Spleen (tissue), 7 donors: Measurements from ENCODE around the gene CNNM1.

Experiments used
- CTCF ChIP-seq, 11 experiments: fragments of 200-600 bp in 7 of 11; fragments of 450-650 bp in 4 of 11; sonication (generic) in 4 of 11; IDR thresholded peaks in 8 of 11; conservative IDR thresholded peaks in 3 of 11; 1 replicate in 7 of 11; 2 replicates in 4 of 11; pipeline versions ENCODE4 v1.4.0 to v1.8.0; 2016 to 2021; ENCODE audit warnings: antibody characterized with exemption in 11 of 11, inconsistent platforms in 4 of 11, mild to moderate bottlenecking in 1 of 11
- POLR2AphosphoS5 ChIP-seq, 3 donors: sonication (generic); formaldehyde crosslinking; IDR thresholded peaks; one replicate each; pipeline ENCODE4 v1.5.1; 2017; ENCODE audit warnings: antibody characterized with exemption in 3 of 3
- donor health status: DM: no; HTN: no; CAD: no; lungs with moderate emphysema.
- donor health status: DM: no; HTN: no; CAD: no.
- donor health status: DM: no; HTN: no; CAD: no.

- TF ChIP-seq POLR2AphosphoS5 (IDR thresholded peaks at IDR 0.05), result no peak
- no peak for TF ChIP-seq CTCF (IDR thresholded peaks at IDR 0.05 in 8 of 11, conservative IDR thresholded peaks at IDR 0.05 in 3 of 11)
These were observed 62.2 kb downstream of the CNNM1 start for GRCh38 chr10:99391346-99391745.
